CD4-positive, alpha-beta T cell treated with Interleukin-17A for 1 hour (primary cell): ENCODE results near the gene LAMC2.
"Not testable (repeated sequence)": the region's sequence is repeated elsewhere in the genome, so short reads cannot be mapped to it uniquely, and the experiment has no call there.

Source experiments
- DNase-seq: peaks from one replicate; pipeline ENCODE4 v3.0.0-alpha.2; 2020

The LAMC2 gene

DNA sequence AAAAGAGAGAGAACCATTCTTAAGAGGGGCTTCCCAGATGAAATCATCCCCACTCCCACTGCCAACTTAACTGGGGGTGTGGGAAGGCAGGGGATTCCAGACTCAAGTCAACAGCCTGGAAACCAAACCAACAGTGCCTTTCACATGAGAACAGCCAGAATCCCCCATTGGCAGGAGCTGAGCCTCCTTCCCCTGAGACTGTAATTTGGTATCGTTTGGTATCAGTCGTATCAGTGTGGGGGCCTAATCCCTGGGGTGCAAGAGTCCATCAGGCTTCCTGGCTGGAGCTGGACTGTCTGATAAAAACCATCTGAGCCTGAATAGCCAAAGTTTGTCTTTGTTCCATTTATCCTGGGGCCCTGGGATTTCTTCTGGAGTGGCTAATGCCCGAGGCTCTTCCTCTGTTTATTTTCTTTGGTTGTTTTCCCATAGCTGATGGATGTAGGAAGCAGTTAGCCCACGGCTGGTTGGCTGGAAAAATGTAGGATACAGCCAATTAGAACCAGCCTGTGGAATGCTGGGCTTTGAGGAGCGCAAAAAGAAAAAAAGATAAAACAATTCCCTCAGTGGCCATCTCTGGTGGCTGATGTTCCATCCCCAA is 84.6 kb downstream of the LAMC2 start:
- DNase-seq, result no peak

DNA sequence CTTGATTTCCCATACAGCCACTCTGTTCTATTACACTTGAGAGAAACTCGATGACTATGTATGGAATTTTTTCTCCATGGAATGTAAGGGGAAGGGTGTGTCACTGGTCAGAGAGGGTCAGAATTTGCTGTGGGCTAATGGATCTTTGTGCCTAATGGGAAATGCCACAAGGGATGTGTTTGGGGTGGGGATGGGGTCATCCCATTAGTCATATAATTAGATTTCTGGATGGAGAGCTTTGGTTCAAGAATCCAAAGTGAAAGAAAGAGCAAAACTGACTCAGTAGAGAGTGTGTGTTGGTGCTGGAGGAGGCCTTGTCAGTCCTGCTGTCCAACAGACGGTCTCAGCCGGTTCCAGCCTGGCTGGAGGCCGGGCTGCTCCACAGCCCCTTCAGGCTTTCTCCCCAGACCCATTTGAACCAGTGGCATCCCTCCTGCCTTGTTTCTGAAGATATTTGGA is 86.4 kb downstream of the LAMC2 start:
- DNase-seq, result no peak

DNA sequence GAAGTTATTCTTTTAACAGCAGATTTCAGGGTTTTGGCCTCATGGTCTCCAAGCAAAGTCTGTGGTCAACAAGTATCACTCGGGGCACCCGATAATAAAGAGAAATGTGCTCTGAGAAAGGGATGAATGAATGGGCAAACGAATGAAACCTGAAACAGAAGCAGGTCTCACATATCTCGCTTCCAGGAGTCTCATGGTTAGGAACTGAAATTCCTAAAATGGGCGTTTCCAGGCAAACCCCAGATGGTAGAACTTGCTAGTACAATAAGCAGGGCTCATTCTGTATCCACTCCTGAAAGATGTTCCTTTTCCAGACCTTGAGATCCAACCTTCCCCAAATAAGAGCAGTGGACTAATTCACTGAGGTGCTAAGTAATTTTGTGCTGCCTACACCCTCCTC is 87.2 kb downstream of the LAMC2 start:
- no peak for DNase-seq

DNA sequence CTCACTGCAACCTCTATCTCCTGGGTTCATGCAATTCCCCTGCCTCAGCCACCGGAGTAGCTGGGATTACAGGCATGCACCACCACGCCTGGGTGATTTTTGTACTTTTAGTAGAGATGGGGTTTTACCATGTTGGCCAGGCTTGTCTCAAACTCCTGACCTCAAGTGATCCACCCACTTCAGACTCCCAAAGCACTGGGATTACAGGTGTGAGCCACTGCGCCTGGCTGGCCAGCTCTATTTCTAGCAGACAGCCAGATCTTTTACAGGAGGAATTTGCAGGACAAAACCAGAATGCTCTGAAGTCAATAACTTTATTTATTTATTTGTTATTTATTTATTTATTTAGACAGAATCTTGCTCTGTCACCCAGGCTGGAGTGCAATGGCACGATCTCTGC is 87.9 kb downstream of the LAMC2 start:
- not testable (repeated sequence) for DNase-seq

DNA sequence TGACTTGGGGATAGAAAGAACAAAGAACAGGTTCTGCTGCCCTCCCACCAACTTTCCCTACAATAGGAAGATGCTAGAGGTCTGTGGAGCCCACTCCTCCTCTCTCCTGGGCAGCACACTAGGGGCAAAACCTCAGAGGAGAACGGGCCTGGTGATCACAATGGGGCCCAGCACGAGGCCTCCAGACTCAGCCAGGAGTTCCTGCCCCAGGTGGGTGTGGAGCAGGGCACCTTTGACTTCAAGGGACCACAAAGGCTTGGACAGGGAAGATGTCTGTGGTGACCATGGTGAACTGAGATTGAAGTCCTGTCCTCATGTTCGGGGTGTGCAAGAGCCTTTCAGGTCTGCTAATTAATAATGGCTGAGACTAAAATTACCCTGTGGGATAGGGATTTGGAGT is 88.8 kb downstream of the LAMC2 start:
- DNase-seq, result no peak

DNA sequence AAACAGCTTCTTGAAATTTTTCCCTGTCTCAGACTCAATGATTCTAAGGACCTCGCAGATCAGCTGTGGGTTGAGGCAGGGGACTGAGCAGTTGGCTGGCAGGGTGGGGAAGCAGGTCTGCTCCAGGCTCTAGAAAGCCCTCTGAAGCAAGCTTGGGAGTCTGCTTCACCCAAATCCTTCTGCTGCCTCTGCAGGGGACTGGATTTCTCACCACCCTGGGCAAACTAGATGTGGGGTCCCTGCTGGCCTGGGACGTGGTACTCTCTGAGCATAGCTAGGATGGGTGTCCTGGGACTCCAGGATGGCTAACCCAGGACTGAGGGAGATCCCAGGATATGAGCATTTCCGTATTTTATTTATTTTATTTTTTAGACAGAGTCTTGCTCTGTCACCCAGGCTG is 89.3 kb downstream of the LAMC2 start:
- no peak for DNase-seq

DNA sequence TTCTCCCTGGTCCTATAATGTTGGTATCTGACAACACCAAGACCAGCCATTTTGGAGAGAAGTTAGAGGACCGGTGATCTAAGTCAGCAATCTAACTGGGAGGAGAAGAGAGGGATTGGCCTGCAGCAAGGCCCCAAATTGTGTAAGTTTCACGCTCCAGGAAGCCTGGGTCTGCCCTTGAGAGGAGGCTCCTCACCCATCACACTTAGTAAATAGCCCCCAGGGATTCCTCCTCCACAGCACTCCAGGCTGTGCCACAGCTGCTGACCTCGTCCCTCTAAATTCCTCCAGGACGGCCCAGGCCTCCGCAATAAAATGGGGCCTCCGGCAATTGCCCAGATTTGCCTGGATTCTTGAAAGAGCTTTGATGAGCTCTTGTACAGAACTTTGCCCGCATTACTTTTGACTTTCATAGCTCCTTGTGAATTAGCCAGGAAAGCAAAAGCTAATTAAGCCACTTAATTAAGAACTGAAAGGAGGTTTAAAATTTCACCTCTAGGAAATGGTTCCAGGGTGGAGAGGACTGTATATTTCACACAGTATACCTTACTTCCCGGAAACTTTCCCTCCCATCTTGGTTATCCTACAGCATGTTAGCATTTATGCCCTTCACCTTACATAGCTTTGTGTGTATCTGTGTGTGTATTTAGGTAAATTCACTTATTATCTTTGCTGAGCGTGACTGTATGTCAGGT is 90.5 kb downstream of the LAMC2 start:
- DNase-seq, result no peak

DNA sequence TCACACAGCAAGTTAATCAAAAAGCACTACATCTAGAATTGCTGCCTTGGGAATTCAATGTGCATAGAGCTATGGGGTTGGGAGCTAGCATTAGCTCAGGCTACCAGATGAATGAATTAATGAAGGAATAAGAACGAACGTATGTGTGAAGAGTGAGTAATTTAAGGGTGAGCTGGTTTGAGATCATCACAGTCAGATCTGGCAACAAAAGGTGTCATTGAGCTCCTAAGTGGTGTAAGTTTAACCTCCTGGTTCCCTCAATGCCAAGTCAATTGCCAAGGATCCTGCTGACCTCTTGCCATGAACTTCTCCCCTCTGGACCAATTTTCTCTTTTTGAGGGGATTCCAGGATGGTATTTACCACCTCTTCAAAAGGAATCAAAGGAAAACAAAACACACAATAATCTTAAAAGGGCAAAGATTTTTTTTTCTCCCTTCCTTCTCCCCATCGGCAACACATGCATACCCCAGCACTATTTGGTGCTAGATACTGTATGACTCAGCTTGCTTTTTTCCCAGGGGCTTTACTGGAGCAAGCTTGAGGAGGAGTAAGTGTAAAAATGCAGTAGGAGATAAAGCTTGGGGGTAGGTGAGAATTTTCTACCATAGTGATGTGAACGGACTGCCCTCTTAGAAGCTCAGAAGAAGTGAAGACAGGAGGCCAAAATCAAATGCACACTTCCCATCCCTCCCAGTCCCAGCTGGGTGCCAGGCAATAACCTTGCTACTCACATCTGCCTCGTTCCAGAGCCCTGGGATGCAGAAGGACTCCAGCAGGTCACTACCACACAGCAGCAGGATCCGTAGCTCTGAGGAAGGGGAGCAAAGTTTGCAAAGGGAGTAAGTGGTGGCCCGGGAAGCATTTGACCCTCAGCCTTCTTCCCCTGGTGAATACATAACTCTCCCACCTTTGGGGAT is 92.0 kb downstream of the LAMC2 start:
- DNase-seq, result no peak

DNA sequence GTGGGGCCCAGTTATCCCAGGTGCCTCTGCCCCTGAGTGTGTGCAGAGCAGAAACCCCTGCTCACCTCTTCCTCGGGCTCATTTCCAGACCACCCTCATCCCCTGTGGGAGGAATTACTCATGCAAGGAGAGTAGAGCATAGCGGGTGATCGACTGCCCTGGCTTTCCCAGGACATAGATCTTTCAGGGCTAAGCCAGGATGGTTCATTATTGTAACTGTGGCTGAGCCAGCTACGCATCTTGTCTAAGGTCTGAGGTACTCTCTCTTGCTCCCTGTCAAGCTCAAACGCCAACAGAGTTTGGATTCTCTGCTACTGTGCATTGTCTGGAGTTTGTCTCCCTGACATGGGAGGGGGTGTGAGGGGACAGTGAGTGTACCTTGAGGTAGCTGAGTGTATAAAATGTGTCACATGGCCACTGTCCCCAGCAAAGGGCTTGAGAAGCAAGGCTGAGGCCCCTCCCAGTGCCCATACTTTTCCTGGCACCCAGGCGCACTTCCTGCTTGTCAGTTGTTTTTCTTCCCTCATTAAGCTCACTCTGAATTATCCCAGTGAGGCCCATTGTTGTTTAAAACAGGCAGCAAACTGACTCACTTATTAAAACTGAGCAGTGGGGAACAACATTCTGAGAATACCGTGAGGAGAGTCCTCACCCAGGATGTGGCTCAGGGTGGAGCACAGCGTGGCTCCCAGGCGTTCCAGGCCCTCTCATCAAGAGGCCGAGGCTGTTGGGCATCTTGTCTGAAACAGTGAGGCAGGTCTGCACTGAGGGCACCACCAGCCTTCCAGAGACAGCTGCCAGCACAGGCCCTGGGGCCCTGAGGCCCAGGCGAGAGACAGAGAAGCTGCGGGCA is 92.9 kb downstream of the LAMC2 start:
- DNase-seq, result no peak

DNA sequence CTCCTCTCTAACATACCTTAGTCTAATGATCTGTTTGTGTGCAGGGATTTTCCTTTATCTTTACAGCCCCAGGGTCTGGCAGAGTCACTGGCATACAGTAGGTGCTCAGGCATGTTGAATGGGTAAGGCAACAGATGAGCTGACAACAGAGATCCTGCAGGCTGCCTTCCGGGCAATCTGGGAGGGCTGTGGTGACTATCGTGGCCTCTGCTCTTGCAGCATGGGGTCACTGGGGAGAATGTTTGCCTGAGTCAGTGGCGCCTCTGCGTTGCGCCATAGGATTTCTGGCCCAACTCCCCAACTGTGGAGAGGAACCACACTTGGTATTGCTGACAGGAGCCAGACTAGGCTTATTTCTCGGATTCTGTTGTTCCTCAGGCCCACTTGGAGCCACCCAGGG is 93.8 kb downstream of the LAMC2 start:
- no peak for DNase-seq

DNA sequence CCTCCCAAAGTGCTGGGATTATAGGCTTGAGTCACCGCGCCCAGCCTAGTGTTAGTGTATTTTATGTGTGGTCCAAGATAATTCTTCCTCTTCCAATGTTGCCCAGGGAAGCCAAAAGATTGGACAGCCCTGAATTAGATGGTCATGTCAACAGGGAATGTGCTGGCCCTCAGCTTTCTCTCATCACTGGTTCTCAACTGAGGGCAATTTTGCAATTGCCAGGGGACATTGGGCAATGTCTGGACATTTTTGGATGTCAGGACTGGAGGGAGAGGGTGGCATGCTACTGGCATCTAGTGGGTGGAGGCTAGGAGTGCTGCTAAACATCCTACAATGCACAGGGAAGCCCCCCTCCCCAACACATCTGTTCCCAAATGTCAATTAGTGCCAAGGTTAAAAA is 95.0 kb downstream of the LAMC2 start:
- no peak for DNase-seq

DNA sequence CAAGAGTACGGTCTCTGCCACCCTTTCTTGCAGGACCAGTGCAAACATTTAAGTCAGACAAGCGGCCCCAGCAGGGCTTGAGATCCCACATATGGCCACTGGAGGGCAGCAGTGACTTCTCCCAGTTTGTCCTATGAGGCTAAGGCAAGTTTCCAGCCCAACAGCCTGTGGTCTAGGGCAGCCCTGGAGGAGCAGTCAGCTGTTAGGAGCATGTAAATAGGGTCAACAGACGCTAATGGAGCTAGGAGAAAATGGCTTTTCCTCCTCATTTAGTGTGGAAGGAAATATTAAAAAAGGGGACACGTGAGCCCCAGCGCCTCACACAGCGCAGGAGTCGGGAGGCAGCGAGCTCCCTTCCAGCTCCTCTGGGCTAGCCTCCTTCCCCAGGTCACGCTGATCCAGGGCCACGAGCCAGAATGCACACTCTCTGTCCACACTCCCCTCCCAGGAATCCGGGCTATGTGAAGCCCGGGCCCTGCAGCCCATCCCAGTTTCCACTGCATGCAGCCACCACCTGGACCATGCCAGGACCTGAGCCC is 95.6 kb downstream of the LAMC2 start:
- DNase-seq, result peak; percentile 65

DNA sequence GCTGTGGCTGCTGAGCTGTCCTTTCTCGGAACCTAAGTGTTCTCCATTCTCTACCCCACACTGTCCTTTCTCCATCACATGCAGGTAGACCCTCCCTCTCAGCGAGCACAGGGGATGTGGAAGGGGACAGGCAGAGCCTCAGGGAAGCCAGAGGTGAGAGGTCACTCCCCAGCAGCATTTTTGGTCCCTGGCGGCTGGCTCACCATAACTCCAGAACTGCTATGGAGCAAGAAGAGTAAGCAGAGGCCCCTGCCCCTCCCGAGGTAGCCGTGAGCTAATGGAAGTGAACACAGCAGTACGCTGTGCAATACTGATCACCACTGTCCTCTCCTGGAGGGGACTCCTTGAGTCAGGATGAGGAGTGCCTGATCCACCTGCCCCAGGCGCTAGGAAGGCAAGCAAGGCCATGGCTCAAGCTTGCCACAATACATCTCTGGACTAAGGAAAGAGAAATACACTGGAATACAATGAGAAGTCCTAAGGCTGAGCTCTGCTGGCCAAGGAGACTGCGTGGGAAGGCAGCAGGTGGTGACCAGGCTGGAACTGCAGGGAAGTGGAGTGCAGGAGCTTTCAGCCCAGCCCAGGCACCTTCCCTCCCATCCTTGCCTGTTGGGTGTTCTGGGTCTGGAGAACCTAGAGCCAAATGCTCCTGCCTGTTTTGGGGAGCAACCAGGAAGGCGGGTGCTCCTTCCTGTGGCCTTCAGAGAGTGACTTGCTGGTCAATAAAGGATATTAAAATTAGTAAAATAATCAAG is 96.2 kb downstream of the LAMC2 start:
- DNase-seq, result no peak

DNA sequence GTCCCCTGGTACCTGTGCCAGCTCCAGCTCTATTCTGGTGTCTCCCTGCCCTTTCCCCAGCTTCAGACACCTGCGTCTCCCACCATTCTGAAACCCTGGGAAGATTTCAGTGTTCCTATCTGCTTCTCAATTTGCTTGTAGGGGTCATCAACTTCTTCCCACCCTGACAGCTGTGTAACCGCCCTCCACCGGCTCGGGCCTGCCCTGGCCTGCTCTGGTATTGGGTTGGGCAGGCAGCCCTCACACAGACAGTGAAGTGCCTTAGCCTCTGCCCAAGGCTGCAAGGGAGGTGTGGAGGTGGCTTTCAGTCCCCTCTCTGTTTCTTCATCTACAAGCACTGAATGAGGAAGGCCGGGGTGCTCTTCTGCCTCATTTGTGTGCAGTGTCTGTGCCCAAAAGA is 97.2 kb downstream of the LAMC2 start:
- no peak for DNase-seq

DNA sequence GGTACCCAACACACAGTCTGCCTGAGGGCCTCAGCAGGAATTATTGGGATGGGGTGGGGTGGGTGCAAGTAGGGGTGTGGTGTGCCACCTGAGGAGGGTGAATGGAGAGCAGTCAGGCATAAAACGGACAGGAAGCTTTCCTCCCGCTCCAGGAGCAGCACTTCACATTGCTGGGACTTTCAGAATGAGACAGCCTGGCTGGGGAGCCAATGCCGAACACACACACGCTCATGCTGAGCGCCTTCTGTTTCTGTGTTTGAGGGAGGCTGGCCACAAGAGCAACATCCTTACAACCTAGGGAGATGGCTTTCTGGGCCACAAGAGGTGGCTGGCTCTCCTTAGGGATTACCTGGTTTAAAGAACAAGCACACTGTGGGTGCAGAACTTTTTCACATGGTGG is 98.0 kb downstream of the LAMC2 start:
- no peak for DNase-seq

DNA sequence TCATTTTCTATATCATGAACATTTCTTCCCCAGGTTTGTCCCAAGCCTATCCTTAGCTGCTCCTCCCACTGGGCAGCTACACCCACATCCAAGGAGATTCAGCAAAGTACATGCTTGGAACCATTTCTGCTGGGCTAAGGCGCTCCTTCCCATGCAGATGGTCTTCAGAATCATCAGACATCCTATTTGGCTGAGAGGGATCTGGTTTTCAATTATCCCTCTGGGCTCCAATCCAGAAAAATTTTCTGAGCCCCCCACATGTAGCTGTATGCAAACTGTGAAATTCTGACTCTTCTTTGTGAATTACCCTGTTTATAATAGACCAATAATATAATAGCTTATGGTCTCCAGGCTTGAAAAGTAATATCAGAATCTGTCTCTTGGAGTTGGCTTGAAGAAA is 99.2 kb downstream of the LAMC2 start:
- no peak for DNase-seq

DNA sequence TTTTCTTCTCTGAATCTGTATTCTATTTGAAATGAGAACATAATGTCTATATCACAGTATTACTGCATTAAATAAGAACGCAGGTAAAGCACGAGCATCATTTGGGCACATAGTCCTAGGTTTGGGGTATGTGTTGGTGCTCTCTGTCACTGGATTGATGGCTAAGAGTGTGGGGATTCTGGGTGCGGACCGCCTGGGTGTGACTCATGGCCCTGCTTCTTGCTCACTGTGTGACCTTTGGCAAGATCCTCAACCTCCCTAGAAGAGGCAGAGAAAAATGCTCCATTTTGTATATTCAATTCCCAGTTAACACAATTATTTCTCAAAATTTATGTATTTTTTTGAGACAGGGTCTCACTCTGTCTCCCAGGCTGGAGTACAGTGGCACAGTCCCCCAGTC is 99.7 kb downstream of the LAMC2 start:
- DNase-seq, result no peak

DNA sequence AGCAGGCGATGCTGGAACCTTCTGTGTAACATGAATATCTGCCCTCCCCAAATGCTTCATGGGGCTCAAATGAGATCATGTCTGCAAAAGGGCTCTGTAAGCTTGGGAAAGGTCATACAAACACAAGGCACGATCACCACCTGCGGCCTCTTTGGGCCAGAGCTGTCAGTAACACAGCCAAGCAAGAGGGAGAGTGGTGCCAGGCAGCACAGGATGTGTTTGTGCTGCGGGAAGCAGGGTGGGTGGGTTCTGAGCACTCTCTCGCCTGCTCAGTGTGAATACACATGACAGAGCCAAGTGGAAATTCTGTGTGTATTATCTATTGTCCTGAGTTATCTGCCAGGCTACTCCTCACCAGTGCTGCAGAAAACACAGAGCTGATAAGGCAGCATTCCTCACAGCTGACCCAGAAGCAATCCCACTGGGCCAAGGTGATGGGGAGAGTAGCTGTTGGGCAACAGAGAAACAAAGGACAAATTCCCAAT is 101.2 kb downstream of the LAMC2 start:
- no peak for DNase-seq

DNA sequence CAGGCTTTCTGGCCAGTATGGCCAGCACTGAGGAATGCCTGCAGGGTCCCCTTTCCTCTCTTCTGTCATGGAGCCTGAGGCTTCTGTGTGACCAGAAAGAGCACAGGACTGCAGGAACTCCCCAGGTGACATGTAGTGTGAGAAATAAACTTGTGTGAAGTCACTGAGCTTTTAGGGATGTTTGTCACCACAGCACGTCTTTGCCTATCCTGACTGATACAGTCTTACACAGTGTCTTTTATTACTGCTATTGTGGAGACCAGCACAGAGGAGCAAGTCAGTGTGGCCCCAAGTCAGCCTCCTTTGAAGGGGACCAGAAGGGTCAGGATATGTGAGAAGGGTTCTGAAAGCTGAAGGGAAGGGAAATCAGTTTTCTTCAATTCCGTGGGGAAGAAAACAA is 102.5 kb downstream of the LAMC2 start:
- DNase-seq, result no peak

DNA sequence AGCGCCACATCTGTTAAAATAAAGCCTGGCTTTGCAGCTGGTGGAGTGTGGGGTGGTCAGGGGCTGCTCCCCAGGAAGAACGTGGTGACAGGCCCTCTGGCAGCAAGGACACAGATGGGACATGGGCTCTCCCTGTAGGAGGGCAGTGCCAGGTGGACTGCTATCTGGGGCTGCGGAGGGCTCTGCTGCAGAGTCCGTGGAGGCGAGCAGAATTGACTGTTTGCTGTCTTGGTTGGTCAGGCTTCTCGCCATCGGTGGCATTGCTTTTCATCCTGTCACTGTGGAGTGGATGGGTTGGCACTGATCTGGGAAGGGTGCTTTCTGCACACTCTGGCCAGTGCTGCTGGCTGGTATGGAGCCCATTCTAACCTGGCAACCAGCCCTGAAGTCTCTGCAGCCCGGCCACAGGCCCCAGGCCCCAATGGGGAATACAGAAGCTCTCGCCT is 103.0 kb downstream of the LAMC2 start:
- DNase-seq, result no peak

DNA sequence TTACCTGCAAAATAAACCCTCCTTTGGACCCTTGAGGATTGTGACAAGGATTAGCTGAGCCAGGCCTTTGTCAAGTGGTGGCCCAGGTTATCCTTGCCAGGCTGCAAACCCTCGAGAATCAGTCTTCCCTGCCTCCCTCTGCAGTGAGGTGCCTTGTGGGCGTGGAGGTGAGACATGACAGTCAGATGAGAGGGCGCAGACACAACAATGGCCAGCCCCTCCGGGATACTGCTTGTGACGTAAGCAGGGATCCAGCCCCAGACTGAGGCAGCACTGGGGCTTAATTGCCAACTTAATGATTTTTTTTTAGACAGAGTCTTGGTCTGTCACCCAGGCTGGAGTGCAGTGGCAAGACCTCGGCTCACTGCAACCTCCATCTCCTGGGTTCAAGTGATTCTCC is 104.6 kb downstream of the LAMC2 start:
- no peak for DNase-seq
